ENCODE data around the gene MINK1.
"Not testable (repeated sequence)": the region's sequence is repeated elsewhere in the genome, so short reads cannot be mapped to it uniquely, and the experiment has no call there.

Gene MINK1

GRCh38 chr17:4811471-4811870 lies 21.7 kb upstream of the MINK1 start:
- no peak for DNase-seq (ENCODE audit: low read depth, low spot score)

DNA sequence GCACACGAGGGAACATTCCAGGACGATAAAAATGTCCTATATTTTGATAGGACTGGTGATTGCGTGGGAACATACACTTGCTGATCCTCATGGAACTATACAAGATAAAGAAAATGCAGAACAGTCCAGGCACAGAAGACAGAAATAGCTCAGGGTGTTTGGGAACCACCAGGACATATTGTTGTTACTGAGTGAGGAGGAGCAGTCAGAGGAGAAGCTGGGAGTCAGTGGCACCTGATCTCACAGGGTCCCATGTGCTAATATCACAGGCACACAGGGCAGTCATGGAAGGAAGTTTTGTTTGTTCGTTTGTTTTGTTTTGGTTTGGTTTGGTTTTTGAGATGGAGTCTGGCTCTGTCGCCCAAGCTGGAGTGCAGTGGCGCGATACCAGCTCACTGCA lies 20.4 kb upstream of the MINK1 start:
- DNase-seq (ENCODE audit: low read depth, low spot score), result no peak

DNA sequence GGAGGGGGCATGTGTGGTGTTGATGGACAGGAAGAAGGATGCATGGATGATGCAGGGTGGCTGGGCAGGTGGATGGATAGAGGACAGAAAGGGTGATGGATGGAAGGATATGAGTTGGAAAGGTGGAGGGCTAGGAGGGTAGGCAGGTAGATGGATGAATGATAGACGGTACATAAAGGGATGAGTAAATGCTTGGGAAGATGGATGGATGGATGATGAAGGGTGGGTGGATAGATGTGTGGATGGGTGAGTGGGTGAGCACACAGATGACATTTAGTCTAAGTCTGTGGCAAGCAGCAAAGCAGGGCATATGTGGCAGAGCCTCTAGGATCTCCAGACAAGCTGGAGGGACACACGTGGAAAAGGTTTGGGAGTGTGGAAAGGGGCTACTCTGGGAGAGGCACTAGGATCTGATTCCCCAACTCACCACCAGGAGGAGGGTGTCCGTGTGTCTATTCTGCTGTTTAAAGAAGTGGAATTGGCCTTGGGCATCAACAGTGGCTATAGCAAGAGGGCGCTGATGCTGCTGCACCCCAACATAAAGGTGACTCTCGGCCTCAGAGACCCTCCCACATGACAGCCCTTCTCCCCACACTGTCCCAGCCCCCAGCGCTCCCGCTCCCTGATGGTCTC lies 18.0 kb upstream of the MINK1 start:
- no peak for DNase-seq (ENCODE audit: low read depth, low spot score)

DNA sequence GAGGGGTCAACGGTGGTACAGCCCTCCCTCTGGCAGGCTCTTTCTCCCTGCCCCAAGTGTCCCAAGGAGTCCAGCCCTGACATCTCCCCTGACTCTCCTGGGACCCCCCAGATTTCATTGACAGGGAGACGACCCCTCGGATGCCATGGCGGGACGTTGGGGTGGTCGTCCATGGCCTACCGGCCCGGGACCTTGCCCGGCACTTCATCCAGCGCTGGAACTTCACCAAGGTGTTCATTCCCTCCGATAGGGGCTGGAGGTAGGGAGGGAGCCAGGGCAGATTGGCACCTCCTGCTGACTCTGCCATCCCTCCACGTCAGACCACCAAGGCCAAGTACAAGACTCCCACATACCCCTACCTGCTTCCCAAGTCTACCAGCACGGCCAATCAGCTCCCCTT lies 16.3 kb upstream of the MINK1 start:
- DNase-seq (ENCODE audit: low read depth, low spot score), result no peak

GRCh38 chr17:4818276-4818675 lies 14.9 kb upstream of the MINK1 start:
- no peak for DNase-seq (ENCODE audit: low read depth, low spot score)

DNA sequence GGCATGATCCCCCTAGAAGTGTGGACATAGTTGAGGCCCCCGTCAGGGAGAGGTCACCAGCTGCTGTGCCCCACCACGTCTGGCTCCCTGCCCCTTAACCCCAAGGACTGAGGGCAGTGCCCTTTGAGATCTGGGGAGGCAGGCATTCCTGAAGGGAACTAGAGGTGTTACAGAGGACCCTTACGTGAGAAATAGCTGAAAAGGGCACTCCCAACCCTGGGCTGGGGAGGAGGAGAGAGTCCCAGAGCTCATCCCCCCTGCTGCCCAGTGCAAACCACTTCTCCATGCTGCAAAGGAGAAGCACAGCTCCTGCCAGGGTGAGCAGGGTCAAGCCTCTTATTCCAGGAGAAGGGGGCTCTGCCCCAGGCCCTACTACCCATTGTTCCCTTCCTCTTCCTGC lies 10.3 kb upstream of the MINK1 start:
- DNase-seq (ENCODE audit: low read depth, low spot score), result no peak

DNA sequence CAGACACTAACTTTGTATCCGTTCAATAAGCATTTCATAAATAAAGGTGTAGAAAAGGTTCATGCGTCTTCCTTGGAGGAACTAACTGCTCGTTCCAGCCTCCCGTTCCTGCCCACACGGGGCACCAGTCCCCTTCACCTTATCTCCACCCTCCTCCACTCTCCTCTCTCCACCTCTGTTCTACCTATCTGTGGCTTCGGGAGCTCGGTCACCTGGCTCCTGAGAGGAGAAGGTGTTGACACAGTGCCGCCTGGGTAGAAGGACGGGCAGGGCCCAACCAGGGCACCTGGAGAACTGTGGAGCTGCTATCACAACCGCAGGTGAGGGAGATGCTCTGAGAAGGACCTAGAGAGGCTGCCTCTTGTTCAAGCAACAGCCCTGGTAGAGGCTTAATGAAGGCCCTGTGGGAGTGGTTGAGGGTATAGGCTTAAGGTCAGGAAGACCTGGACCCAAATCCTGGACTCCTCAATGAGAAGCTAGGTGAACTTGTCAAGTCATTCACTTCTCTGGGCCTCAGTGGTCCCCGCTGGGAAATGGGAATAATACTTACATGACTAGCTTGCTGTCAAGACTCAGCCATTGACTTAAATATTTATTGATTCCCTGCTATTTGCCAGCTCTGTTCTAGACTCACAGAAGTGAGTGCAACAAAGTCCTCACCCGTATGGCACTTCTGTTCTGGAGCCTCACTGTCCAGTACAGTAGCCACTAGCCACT lies 9.6 kb upstream of the MINK1 start:
- no peak for DNase-seq (ENCODE audit: low read depth, low spot score)

DNA sequence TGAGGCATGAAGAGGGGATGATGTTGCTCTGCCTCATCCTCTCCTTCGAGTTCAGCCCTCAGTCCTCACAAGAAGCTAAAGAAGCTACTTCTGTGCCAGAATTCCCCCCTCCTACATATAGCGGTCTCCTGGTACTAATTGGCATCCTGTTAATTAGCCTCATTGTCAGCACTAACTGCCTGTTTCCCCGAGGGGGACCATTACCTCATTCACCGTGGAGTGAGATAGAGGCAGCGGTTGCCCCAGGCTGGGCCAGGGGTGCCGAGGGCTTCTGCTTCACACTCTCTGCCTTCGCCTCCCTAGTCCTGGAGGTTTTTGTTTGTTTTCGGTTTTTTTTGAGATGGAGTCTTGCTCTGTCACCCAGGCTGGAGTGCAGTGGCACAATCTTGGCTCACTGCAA lies 5.7 kb upstream of the MINK1 start:
- no peak for DNase-seq (ENCODE audit: low read depth, low spot score)

DNA sequence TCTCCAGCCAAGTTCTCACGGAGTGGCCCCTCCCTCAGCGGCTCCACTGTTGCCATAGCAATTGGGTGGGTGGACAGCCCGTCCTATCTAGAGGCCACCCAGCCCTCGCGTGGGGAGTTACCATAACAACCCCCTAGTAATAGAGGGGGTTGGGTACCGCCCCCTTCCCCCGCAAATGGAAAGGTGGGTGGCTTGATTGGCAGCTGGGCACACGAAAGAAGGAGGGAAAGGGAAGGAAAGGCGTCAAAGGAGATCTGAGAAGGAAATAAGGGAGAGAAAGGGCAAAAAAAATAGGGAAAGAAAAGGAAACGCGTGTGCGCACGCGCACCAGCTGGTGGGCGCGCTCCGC lies 337 bp upstream of the MINK1 start:
- not testable (repeated sequence) for DNase-seq (ENCODE audit: low read depth, low spot score)

GRCh38 chr17:4833941-4834680 lies 971 bp downstream of the MINK1 start:
- DNase-seq (ENCODE audit: low read depth, low spot score), result no peak

DNA sequence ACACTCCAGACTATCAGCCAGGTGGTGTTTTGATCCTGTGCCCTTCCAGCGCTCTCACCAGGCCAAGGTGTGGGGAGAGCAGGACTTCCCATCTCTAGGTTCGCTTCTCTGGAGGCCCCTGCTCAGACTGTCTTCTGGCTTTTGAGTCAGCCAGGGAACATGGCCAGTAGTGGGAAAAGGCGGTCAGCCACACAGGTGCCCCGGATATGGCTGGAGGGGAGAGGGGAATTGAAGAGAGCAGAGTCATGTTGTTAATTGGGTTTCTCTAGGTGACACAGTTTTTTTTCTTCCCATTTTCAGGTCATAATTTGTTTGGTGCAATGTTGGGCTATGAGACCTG lies 1.5 kb downstream of the MINK1 start:
- no peak for DNase-seq (ENCODE audit: low read depth, low spot score)

GRCh38 chr17:4836221-4836620 lies 3.1 kb downstream of the MINK1 start:
- DNase-seq (ENCODE audit: low read depth, low spot score), result no peak

GRCh38 chr17:4837471-4838308 lies 4.5 kb downstream of the MINK1 start:
- DNase-seq (ENCODE audit: low read depth, low spot score), result no peak

DNA sequence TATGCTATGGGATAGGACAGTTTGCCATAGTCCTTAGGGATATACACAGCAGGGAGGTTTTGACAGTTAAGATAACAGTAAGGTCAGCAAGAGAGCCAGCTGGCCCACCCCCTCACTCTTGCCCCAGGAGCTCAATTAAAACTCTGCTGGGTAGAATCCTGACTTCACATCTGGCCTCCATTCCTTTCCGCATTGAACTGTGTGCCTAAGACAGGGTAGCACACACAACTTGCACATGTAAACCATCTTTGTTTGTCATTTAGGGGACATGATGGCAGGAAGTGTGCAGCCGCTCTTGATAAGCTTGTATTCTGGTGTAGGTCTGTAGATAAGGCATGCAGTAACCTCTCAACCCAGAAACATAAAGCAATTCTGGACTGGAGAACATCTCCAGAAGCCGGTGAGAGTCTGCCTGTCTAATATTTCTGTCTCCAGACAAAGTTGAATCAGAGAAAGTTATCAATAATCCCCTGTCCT lies 5.2 kb downstream of the MINK1 start:
- no peak for DNase-seq (ENCODE audit: low read depth, low spot score)

GRCh38 chr17:4839221-4839620 lies 6.1 kb downstream of the MINK1 start:
- DNase-seq (ENCODE audit: low read depth, low spot score), result no peak

DNA sequence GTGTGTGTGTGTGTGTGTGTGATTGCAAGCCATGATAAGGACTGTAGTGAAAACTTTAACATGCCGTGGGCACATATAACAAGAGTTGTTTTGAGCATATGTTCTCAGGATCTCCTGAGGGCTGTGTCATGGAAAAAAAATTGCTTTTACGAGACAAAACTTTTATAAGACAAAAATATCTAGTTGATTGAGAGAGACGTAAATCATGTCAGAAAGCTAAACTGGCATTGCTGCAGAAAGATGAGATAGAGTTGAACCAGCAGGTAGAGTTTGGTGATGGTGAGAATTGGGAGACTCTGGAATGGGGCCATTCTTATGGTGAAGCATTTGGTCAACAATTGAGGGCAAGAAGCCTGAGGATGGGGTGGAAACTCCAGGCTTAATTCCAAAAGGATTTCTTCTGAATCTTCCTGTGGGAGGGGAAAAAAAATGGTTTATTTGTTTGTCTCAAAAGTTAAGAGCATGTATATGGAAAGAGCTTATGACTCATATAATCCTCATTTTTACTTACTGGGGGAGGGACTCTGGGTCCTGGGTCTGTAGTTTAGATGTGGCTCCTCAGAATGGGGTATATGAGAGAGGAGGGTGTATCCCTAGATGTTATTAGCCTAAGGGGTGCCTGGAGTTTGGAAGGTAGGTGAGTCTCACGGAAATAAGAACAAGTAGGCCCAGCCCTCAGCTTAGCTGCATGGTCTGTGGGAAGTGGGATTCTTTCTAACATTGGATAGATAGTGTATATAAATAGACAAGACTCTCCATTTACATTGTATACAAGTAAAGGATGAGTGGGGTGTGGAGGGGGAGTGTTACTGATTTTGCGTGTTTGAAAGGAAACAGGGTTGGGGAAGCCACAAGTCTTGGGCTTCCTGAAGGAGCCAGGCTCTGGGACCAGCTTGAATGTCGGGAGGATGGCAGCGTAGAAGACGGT lies 7.1 kb downstream of the MINK1 start:
- DNase-seq (ENCODE audit: low read depth, low spot score), result no peak

GRCh38 chr17:4840893-4841242 lies 7.7 kb downstream of the MINK1 start:
- DNase-seq (ENCODE audit: low read depth, low spot score), result no peak

- no peak for DNase-seq (ENCODE audit: low read depth, low spot score)
Measured at GRCh38 chr17:4842376-4842775, 9.2 kb downstream of the MINK1 start.

GRCh38 chr17:4843321-4844000 lies 10.3 kb downstream of the MINK1 start:
- no peak for DNase-seq (ENCODE audit: low read depth, low spot score)

DNA sequence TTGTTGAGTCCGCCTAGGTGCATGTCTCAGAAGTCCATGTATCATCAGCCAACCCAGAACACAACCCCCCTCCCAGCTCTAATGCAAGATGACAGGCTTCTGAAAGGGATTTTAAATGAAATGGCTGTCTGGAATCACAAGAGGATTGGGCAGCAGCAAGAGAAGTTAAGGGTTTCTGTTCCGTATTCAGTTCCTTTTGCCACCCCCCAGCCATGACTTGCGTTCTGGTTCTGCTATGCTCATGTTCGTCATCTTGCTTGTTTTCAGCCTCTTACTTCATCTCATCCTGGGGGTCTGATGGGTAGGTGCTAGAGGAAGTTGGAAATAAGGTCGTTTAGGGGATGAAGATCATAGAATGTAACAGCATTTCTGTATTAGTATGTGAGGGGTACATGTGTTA lies 12.0 kb downstream of the MINK1 start:
- no peak for DNase-seq (ENCODE audit: low read depth, low spot score)

All from activated CD4-positive, CD25-positive, alpha-beta regulatory T cell treated with anti-CD3 and anti-CD28 coated beads, Interleukin-2, amount 50 U/mL, for 16 hours (primary cell).